ENCODE results near the gene APOB. TPM values are rescaled to one million over a fixed set of nuclear protein-coding genes. Genes with fewer than 3 reads are reported as not detected.

Gene APOB
- total RNA-seq, 1 experiment from 2014 or later = 1.5 TPM

DNA sequence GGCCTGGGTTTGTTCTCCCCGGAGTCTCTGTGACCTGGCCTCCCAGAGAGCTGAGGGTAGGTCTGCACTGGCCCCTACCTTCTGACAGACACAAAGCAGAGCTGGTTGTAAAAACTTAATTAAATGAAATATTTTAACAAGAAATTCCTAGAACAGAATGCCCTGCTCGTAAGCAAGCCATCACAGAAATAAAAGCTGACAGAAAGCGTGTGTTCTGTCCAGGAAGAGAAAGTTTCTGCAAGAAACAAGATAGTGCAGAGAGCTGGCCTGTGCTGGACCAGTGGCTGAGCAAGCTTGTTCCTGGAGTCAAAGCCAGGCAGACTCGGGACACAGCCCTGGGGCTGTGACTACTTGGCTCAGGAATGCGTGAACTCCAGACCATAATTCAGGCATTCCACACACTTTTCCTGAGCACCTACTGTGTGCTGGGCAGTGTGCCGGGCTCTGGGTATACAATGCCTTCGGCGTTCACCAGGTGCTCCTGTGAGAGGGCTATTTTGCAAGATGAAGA lies 51.6 kb downstream of the APOB start:
- ChIA-PET CTCF (interaction anchor here (0.8 to 1.4 kb wide), 3 partner anchors 21 to 330 kb away, joined by 3 to 5 read pairs (median 4); no protein-coding TSS in a partner anchor), POLR2A (no interaction called here)
- Mint-ChIP-seq H3K9me3 (peaks cover 5% of the 10 kb centered on the region), H3K4me1 (peaks cover 5% of the 10 kb centered on the region; the same call in 1 of the 2 replicates), H3K36me3 (no peaks in the 10 kb centered on the region), H3K27ac (no peak overlapping the region), H3K27me3 (ENCODE audit: low read depth) (no peaks in the 10 kb centered on the region), H3K4me3 (no peak overlapping the region)
- ATAC-seq = peak; percentile 63
- no peak for DNase-seq (ENCODE audit: low spot score)
- TF ChIP-seq RELA (CRISPR knock-in tag; IDR thresholded peaks at IDR 0.05; ENCODE audit: borderline replicate concordance) (no peak), JAZF1 (CRISPR knock-in tag; IDR thresholded peaks at IDR 0.05) (no peak), SP1 (CRISPR knock-in tag; conservative IDR thresholded peaks at IDR 0.05) (no peak), TCF7 (CRISPR knock-in tag; IDR thresholded peaks at IDR 0.05; ENCODE audit: low read depth) (no peak), TEAD4 (CRISPR knock-in tag; IDR thresholded peaks at IDR 0.05) (no peak), NFYB (CRISPR knock-in tag; conservative IDR thresholded peaks at IDR 0.05; ENCODE audit: low read depth) (no peak), HMGA2 (CRISPR knock-in tag; IDR thresholded peaks at IDR 0.05) (no peak), CBFB (CRISPR knock-in tag; IDR thresholded peaks at IDR 0.05; ENCODE audit: low read depth) (no peak), ZNF263 (CRISPR knock-in tag; IDR thresholded peaks at IDR 0.05; ENCODE audit: low read depth) (no peak), ELF4 (CRISPR knock-in tag; IDR thresholded peaks at IDR 0.05; ENCODE audit: low read depth) (no peak), ESRRA (CRISPR knock-in tag; IDR thresholded peaks at IDR 0.05; ENCODE audit: borderline replicate concordance) (no peak), NFATC4 (CRISPR knock-in tag; IDR thresholded peaks at IDR 0.05) (no peak)
- TF ChIP-seq, protein P1, sequence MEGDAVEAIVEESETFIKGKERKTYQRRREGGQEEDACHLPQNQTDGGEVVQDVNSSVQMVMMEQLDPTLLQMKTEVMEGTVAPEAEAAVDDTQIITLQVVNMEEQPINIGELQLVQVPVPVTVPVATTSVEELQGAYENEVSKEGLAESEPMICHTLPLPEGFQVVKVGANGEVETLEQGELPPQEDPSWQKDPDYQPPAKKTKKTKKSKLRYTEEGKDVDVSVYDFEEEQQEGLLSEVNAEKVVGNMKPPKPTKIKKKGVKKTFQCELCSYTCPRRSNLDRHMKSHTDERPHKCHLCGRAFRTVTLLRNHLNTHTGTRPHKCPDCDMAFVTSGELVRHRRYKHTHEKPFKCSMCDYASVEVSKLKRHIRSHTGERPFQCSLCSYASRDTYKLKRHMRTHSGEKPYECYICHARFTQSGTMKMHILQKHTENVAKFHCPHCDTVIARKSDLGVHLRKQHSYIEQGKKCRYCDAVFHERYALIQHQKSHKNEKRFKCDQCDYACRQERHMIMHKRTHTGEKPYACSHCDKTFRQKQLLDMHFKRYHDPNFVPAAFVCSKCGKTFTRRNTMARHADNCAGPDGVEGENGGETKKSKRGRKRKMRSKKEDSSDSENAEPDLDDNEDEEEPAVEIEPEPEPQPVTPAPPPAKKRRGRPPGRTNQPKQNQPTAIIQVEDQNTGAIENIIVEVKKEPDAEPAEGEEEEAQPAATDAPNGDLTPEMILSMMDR (IDR thresholded peaks at IDR 0.05) = no peak
- TF ChIP-seq, protein P2, sequence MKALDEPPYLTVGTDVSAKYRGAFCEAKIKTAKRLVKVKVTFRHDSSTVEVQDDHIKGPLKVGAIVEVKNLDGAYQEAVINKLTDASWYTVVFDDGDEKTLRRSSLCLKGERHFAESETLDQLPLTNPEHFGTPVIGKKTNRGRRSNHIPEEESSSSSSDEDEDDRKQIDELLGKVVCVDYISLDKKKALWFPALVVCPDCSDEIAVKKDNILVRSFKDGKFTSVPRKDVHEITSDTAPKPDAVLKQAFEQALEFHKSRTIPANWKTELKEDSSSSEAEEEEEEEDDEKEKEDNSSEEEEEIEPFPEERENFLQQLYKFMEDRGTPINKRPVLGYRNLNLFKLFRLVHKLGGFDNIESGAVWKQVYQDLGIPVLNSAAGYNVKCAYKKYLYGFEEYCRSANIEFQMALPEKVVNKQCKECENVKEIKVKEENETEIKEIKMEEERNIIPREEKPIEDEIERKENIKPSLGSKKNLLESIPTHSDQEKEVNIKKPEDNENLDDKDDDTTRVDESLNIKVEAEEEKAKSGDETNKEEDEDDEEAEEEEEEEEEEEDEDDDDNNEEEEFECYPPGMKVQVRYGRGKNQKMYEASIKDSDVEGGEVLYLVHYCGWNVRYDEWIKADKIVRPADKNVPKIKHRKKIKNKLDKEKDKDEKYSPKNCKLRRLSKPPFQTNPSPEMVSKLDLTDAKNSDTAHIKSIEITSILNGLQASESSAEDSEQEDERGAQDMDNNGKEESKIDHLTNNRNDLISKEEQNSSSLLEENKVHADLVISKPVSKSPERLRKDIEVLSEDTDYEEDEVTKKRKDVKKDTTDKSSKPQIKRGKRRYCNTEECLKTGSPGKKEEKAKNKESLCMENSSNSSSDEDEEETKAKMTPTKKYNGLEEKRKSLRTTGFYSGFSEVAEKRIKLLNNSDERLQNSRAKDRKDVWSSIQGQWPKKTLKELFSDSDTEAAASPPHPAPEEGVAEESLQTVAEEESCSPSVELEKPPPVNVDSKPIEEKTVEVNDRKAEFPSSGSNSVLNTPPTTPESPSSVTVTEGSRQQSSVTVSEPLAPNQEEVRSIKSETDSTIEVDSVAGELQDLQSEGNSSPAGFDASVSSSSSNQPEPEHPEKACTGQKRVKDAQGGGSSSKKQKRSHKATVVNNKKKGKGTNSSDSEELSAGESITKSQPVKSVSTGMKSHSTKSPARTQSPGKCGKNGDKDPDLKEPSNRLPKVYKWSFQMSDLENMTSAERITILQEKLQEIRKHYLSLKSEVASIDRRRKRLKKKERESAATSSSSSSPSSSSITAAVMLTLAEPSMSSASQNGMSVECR (CRISPR knock-in tag; IDR thresholded peaks at IDR 0.05; ENCODE audit: borderline replicate concordance) = no peak
- TF ChIP-seq, protein P3, sequence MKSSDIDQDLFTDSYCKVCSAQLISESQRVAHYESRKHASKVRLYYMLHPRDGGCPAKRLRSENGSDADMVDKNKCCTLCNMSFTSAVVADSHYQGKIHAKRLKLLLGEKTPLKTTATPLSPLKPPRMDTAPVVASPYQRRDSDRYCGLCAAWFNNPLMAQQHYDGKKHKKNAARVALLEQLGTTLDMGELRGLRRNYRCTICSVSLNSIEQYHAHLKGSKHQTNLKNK (CRISPR knock-in tag; IDR thresholded peaks at IDR 0.05) = no peak
- TF ChIP-seq, protein P4, sequence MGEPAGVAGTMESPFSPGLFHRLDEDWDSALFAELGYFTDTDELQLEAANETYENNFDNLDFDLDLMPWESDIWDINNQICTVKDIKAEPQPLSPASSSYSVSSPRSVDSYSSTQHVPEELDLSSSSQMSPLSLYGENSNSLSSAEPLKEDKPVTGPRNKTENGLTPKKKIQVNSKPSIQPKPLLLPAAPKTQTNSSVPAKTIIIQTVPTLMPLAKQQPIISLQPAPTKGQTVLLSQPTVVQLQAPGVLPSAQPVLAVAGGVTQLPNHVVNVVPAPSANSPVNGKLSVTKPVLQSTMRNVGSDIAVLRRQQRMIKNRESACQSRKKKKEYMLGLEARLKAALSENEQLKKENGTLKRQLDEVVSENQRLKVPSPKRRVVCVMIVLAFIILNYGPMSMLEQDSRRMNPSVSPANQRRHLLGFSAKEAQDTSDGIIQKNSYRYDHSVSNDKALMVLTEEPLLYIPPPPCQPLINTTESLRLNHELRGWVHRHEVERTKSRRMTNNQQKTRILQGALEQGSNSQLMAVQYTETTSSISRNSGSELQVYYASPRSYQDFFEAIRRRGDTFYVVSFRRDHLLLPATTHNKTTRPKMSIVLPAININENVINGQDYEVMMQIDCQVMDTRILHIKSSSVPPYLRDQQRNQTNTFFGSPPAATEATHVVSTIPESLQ (CRISPR knock-in tag; IDR thresholded peaks at IDR 0.05) = no peak
- TF ChIP-seq, protein P5, sequence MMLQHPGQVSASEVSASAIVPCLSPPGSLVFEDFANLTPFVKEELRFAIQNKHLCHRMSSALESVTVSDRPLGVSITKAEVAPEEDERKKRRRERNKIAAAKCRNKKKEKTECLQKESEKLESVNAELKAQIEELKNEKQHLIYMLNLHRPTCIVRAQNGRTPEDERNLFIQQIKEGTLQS (CRISPR knock-in tag; conservative IDR thresholded peaks at IDR 0.05) = no peak
- TF ChIP-seq, protein P6, sequence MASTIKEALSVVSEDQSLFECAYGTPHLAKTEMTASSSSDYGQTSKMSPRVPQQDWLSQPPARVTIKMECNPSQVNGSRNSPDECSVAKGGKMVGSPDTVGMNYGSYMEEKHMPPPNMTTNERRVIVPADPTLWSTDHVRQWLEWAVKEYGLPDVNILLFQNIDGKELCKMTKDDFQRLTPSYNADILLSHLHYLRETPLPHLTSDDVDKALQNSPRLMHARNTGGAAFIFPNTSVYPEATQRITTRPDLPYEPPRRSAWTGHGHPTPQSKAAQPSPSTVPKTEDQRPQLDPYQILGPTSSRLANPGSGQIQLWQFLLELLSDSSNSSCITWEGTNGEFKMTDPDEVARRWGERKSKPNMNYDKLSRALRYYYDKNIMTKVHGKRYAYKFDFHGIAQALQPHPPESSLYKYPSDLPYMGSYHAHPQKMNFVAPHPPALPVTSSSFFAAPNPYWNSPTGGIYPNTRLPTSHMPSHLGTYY (CRISPR knock-in tag; IDR thresholded peaks at IDR 0.05) = no peak
- TF ChIP-seq, protein P7, sequence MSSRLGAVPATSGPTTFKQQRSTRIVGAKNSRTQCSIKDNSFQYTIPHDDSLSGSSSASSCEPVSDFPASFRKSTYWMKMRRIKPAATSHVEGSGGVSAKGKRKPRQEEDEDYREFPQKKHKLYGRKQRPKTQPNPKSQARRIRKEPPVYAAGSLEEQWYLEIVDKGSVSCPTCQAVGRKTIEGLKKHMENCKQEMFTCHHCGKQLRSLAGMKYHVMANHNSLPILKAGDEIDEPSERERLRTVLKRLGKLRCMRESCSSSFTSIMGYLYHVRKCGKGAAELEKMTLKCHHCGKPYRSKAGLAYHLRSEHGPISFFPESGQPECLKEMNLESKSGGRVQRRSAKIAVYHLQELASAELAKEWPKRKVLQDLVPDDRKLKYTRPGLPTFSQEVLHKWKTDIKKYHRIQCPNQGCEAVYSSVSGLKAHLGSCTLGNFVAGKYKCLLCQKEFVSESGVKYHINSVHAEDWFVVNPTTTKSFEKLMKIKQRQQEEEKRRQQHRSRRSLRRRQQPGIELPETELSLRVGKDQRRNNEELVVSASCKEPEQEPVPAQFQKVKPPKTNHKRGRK (CRISPR knock-in tag; IDR thresholded peaks at IDR 0.05; ENCODE audit: borderline replicate concordance) = no peak
- TF ChIP-seq, protein P8, sequence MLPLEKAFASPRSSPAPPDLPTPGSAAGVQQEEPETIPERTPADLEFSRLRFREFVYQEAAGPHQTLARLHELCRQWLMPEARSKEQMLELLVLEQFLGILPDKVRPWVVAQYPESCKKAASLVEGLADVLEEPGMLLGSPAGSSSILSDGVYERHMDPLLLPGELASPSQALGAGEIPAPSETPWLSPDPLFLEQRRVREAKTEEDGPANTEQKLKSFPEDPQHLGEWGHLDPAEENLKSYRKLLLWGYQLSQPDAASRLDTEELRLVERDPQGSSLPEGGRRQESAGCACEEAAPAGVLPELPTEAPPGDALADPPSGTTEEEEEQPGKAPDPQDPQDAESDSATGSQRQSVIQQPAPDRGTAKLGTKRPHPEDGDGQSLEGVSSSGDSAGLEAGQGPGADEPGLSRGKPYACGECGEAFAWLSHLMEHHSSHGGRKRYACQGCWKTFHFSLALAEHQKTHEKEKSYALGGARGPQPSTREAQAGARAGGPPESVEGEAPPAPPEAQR (CRISPR knock-in tag; IDR thresholded peaks at IDR 0.05) = no peak
